GM19193 (cell line): Measurements from ENCODE around the gene AKAP6.

Experiments used
- POLR2A ChIP-seq: IDR thresholded peaks from 4 replicates; pipeline ENCODE4 v1.6.1; 2011; ENCODE audit not compliant: insufficient read depth, insufficient read length; ENCODE audit errors: extremely low read depth

AKAP6 gene

GRCh38 chr14:32383364-32384009, 54.4 kb downstream of the AKAP6 start:
- TF ChIP-seq POLR2A, result no peak

GRCh38 chr14:32384464-32384863, 55.4 kb downstream of the AKAP6 start:
- TF ChIP-seq POLR2A, result no peak

GRCh38 chr14:32393119-32393518, 64.0 kb downstream of the AKAP6 start:
- no peak for TF ChIP-seq POLR2A

- TF ChIP-seq POLR2A, result no peak
Measured at GRCh38 chr14:32394038-32394437, 64.9 kb downstream of the AKAP6 start.

GRCh38 chr14:32396885-32397284, 67.8 kb downstream of the AKAP6 start:
- no peak for TF ChIP-seq POLR2A

GRCh38 chr14:32397861-32398640, 69.0 kb downstream of the AKAP6 start:
- no peak for TF ChIP-seq POLR2A

- TF ChIP-seq POLR2A, result no peak
Measured at GRCh38 chr14:32399920-32400319, 70.8 kb downstream of the AKAP6 start.

GRCh38 chr14:32400480-32400879, 71.4 kb downstream of the AKAP6 start:
- TF ChIP-seq POLR2A, result no peak

GRCh38 chr14:32403021-32403420, 73.9 kb downstream of the AKAP6 start:
- TF ChIP-seq POLR2A, result no peak

GRCh38 chr14:32403688-32404087, 74.6 kb downstream of the AKAP6 start:
- no peak for TF ChIP-seq POLR2A

GRCh38 chr14:32404784-32405573, 75.9 kb downstream of the AKAP6 start:
- TF ChIP-seq POLR2A, result no peak

- no peak for TF ChIP-seq POLR2A
Measured at GRCh38 chr14:32405856-32406255, 76.8 kb downstream of the AKAP6 start.

GRCh38 chr14:32407130-32407529, 78.0 kb downstream of the AKAP6 start:
- TF ChIP-seq POLR2A, result no peak

- no peak for TF ChIP-seq POLR2A
Measured at GRCh38 chr14:32408018-32408417, 78.9 kb downstream of the AKAP6 start.

- TF ChIP-seq POLR2A, result no peak
Measured at GRCh38 chr14:32412103-32412502, 83.0 kb downstream of the AKAP6 start.

GRCh38 chr14:32412532-32412931, 83.4 kb downstream of the AKAP6 start:
- TF ChIP-seq POLR2A, result no peak

GRCh38 chr14:32413967-32414640, 85.0 kb downstream of the AKAP6 start:
- TF ChIP-seq POLR2A, result no peak
